HEK293 (cell line): ENCODE measurements around the gene ARL15.
A peak's percentile ranks its signal among the peaks of the same experiment; 100 is the strongest.

Experiments
- BCL11A ChIP-seq: fragments of 450-650 bp; formaldehyde crosslinking; IDR thresholded peaks from 2 replicates; pipeline ENCODE4 v1.5.1; 2016; ENCODE audit warnings: low read depth, missing biosample characterization, missing genetic modification characterization
- CTCF ChIP-seq: fragments of 450-650 bp; formaldehyde crosslinking; IDR thresholded peaks from 2 replicates; pipeline ENCODE4 v1.5.1; 2016; ENCODE audit warnings: missing biosample characterization, missing genetic modification characterization
- HIC1 ChIP-seq: fragments of 450-650 bp; formaldehyde crosslinking; IDR thresholded peaks from 2 replicates; pipeline ENCODE4 v1.5.1; 2016; ENCODE audit warnings: missing biosample characterization, missing genetic modification characterization
- KLF1 ChIP-seq: fragments of 450-650 bp; formaldehyde crosslinking; IDR thresholded peaks from 2 replicates; pipeline ENCODE4 v1.5.1; 2016; ENCODE audit warnings: missing biosample characterization, missing genetic modification characterization
- KLF9 ChIP-seq: fragments of 450-650 bp; formaldehyde crosslinking; IDR thresholded peaks from 2 replicates; pipeline ENCODE4 v1.5.1; 2016; ENCODE audit warnings: missing biosample characterization, missing genetic modification characterization, low read depth
- OSR2 ChIP-seq: fragments of 450-650 bp; formaldehyde crosslinking; IDR thresholded peaks from 2 replicates; pipeline ENCODE4 v1.5.1; 2016; ENCODE audit warnings: missing biosample characterization, missing genetic modification characterization
- PBX3 ChIP-seq: sonication (generic); formaldehyde crosslinking; IDR thresholded peaks from 2 replicates; pipeline ENCODE4 v1.8.1; 2022; ENCODE audit warnings: mild to moderate bottlenecking, moderate library complexity, missing genetic modification reagents
- SCRT2 ChIP-seq: fragments of 450-650 bp; formaldehyde crosslinking; IDR thresholded peaks from 2 replicates; pipeline ENCODE4 v1.5.1; 2016; ENCODE audit warnings: missing biosample characterization, missing genetic modification characterization
- TCF7L2 ChIP-seq: IDR thresholded peaks from 2 replicates; pipeline ENCODE4 v1.6.1; 2011; ENCODE audit warnings: low read depth, mild to moderate bottlenecking, inconsistent platforms, low read length, moderate library complexity, borderline replicate concordance
- TRIM28 ChIP-seq: IDR thresholded peaks from 2 replicates; pipeline ENCODE4 v1.6.1; 2011; ENCODE audit warnings: low read length, control low read depth, borderline replicate concordance
- WT1 ChIP-seq: fragments of 450-650 bp; formaldehyde crosslinking; IDR thresholded peaks from 2 replicates; pipeline ENCODE4 v1.5.1; 2016; ENCODE audit warnings: missing biosample characterization, missing genetic modification characterization
- ZBTB1 ChIP-seq: fragments of 450-650 bp; formaldehyde crosslinking; IDR thresholded peaks from 2 replicates; pipeline ENCODE4 v1.5.1; 2016; ENCODE audit warnings: missing biosample characterization, missing genetic modification characterization
- ZBTB49 ChIP-seq: fragments of 450-650 bp; formaldehyde crosslinking; IDR thresholded peaks from 2 replicates; pipeline ENCODE4 v1.5.1; 2016; ENCODE audit warnings: missing biosample characterization, missing genetic modification characterization, low read depth
- ZBTB8A ChIP-seq: fragments of 450-650 bp; formaldehyde crosslinking; IDR thresholded peaks from 2 replicates; pipeline ENCODE4 v1.5.1; 2016; ENCODE audit warnings: missing biosample characterization, missing genetic modification characterization
- ZNF112 ChIP-seq: fragments of 450-650 bp; formaldehyde crosslinking; IDR thresholded peaks from 2 replicates; pipeline ENCODE4 v1.5.0; 2017; ENCODE audit warnings: missing biosample characterization, missing genetic modification characterization
- ZNF155 ChIP-seq: fragments of 450-650 bp; formaldehyde crosslinking; IDR thresholded peaks from 2 replicates; pipeline ENCODE4 v1.5.1; 2016; ENCODE audit warnings: missing biosample characterization, missing genetic modification characterization
- ZNF157 ChIP-seq: fragments of 450-650 bp; formaldehyde crosslinking; IDR thresholded peaks from 2 replicates; pipeline ENCODE4 v1.5.1; 2016; ENCODE audit warnings: missing biosample characterization, missing genetic modification characterization
- ZNF23 ChIP-seq: fragments of 450-650 bp; formaldehyde crosslinking; IDR thresholded peaks from 2 replicates; pipeline ENCODE4 v1.5.1; 2016; ENCODE audit warnings: missing biosample characterization, missing genetic modification characterization, borderline replicate concordance
- ZNF354C ChIP-seq: fragments of 450-650 bp; formaldehyde crosslinking; IDR thresholded peaks from 2 replicates; pipeline ENCODE4 v1.5.1; 2016; ENCODE audit warnings: missing biosample characterization, missing genetic modification characterization, low read depth, borderline replicate concordance
- ZNF423 ChIP-seq: fragments of 450-650 bp; formaldehyde crosslinking; IDR thresholded peaks from 2 replicates; pipeline ENCODE4 v1.5.1; 2016; ENCODE audit warnings: missing biosample characterization, missing genetic modification characterization
- ZNF473 ChIP-seq: fragments of 450-650 bp; formaldehyde crosslinking; IDR thresholded peaks from 2 replicates; pipeline ENCODE4 v1.5.1; 2017; ENCODE audit warnings: missing biosample characterization, missing genetic modification characterization
- ZNF549 ChIP-seq: fragments of 450-650 bp; IDR thresholded peaks from 2 replicates; pipeline ENCODE4 v1.5.1; 2018; ENCODE audit warnings: missing biosample characterization, missing genetic modification characterization, mild to moderate bottlenecking, inconsistent platforms, moderate library complexity
- ZNF560 ChIP-seq: fragments of 450-650 bp; formaldehyde crosslinking; IDR thresholded peaks from 2 replicates; pipeline ENCODE4 v1.5.1; 2017; ENCODE audit warnings: missing biosample characterization, missing genetic modification characterization, borderline replicate concordance
- ZNF621 ChIP-seq: fragments of 450-650 bp; formaldehyde crosslinking; IDR thresholded peaks from 2 replicates; pipeline ENCODE4 v1.5.1; 2017; ENCODE audit warnings: missing biosample characterization, missing genetic modification characterization
- ZNF624 ChIP-seq: fragments of 450-650 bp; formaldehyde crosslinking; IDR thresholded peaks from 2 replicates; pipeline ENCODE4 v1.5.1; 2017; ENCODE audit warnings: missing biosample characterization, missing genetic modification characterization
- ZNF670 ChIP-seq: fragments of 450-650 bp; formaldehyde crosslinking; IDR thresholded peaks from 2 replicates; pipeline ENCODE4 v1.5.1; 2016; ENCODE audit warnings: missing biosample characterization, missing genetic modification characterization, low read depth
- ZNF76 ChIP-seq: fragments of 450-650 bp; formaldehyde crosslinking; IDR thresholded peaks from 2 replicates; pipeline ENCODE4; 2016; ENCODE audit warnings: low read depth, missing biosample characterization, missing genetic modification characterization, borderline replicate concordance
- ZNF776 ChIP-seq: fragments of 450-650 bp; formaldehyde crosslinking; IDR thresholded peaks from 2 replicates; pipeline ENCODE4 v1.5.0; 2017; ENCODE audit warnings: missing biosample characterization, missing genetic modification characterization, borderline replicate concordance
- TF ChIP-seq, protein P1 (sequence below): fragments of 450-650 bp; formaldehyde crosslinking; conservative IDR thresholded peaks from 2 replicates; pipeline ENCODE4 v1.5.1; 2016; ENCODE audit warnings: low read depth, missing biosample characterization, missing genetic modification characterization

Gene ARL15

GRCh38 chr5:54302267-54302687 lies 8.1 kb downstream of the ARL15 start (continued):
- peak; percentile 100 for TF ChIP-seq WT1
- peak; percentile 79; the same call in 1 of the 2 replicates for TF ChIP-seq TRIM28
- no peak for TF ChIP-seq ZNF776 (tag by site-specific recombination)
- TF ChIP-seq ZBTB49, result no peak
- TF ChIP-seq CTCF (tag by site-specific recombination), result no peak
- TF ChIP-seq KLF9 (tag by site-specific recombination), result no peak
- TF ChIP-seq ZNF157 (tag by site-specific recombination), result no peak
- no peak for TF ChIP-seq ZNF560
- TF ChIP-seq, protein P1, sequence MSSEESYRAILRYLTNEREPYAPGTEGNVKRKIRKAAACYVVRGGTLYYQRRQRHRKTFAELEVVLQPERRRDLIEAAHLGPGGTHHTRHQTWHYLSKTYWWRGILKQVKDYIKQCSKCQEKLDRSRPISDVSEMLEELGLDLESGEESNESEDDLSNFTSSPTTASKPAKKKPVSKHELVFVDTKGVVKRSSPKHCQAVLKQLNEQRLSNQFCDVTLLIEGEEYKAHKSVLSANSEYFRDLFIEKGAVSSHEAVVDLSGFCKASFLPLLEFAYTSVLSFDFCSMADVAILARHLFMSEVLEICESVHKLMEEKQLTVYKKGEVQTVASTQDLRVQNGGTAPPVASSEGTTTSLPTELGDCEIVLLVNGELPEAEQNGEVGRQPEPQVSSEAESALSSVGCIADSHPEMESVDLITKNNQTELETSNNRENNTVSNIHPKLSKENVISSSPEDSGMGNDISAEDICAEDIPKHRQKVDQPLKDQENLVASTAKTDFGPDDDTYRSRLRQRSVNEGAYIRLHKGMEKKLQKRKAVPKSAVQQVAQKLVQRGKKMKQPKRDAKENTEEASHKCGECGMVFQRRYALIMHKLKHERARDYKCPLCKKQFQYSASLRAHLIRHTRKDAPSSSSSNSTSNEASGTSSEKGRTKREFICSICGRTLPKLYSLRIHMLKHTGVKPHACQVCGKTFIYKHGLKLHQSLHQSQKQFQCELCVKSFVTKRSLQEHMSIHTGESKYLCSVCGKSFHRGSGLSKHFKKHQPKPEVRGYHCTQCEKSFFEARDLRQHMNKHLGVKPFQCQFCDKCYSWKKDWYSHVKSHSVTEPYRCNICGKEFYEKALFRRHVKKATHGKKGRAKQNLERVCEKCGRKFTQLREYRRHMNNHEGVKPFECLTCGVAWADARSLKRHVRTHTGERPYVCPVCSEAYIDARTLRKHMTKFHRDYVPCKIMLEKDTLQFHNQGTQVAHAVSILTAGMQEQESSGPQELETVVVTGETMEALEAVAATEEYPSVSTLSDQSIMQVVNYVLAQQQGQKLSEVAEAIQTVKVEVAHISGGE, result no peak
- TF ChIP-seq ZNF112 (tag by site-specific recombination), result no peak
- TF ChIP-seq ZNF155 (tag by site-specific recombination), result no peak
- TF ChIP-seq ZNF670 (tag by site-specific recombination), result no peak
- no peak for TF ChIP-seq ZNF624 (tag by site-specific recombination)
- peak; percentile 21; the same call in 1 of the 2 replicates for TF ChIP-seq TCF7L2
- TF ChIP-seq ZNF621 (tag by site-specific recombination), result no peak
- peak; percentile 15; the same call in 1 of the 2 replicates for TF ChIP-seq SCRT2
- peak; percentile 98 for TF ChIP-seq OSR2 (tag by site-specific recombination)
- TF ChIP-seq ZNF549, result no peak
- no peak for TF ChIP-seq PBX3 (CRISPR knock-in tag)
- TF ChIP-seq ZBTB1 (tag by site-specific recombination), result 0 out of 2 replicates have a peak, but pooled peaks have one; percentile 31
- peak; percentile 67 for TF ChIP-seq KLF1 (tag by site-specific recombination)
- TF ChIP-seq ZNF473, result no peak
- no peak for TF ChIP-seq ZNF76 (tag by site-specific recombination)
- TF ChIP-seq ZNF23, result no peak
- no peak for TF ChIP-seq ZNF354C
- peak; percentile 96 for TF ChIP-seq BCL11A
- 0 out of 2 replicates have a peak, but pooled peaks have one; percentile 26 for TF ChIP-seq ZBTB8A (tag by site-specific recombination)
- TF ChIP-seq ZNF423 (tag by site-specific recombination), result no peak
- peak; percentile 92 for TF ChIP-seq HIC1
